Nucleus accumbens (tissue), 56 donors: ENCODE data around the gene LYL1.

Experiments used
- DNase-seq, 56 donors: peaks; one replicate each; lab custom pipeline; 2025; lab: John Stamatoyannopoulos, UW

Gene LYL1

GRCh38 chr19:13060964-13061927 lies 41.4 kb downstream of the LYL1 start:
- DNase-seq, result peak in 51 of 56 donors; percentile 35 to 91 (median 75)

GRCh38 chr19:13060233-13060963 lies 42.3 kb downstream of the LYL1 start:
- peak in 39 of 56 donors; percentile 10 to 81 (median 52) for DNase-seq

- DNase-seq, result no peak
Observed at GRCh38 chr19:13058951-13059660, 43.6 kb downstream of the LYL1 start.

- DNase-seq, result no peak
Observed at GRCh38 chr19:13057744-13058143, 44.9 kb downstream of the LYL1 start.

GRCh38 chr19:13057147-13057572 lies 45.5 kb downstream of the LYL1 start:
- DNase-seq, result no peak

- DNase-seq, result peak in 1 of 56 donors; percentile 22
Observed at GRCh38 chr19:13056052-13056660, 46.5 kb downstream of the LYL1 start.

GRCh38 chr19:13055213-13056051 lies 47.2 kb downstream of the LYL1 start:
- DNase-seq, result peak in 12 of 56 donors; percentile 9 to 69 (median 34)

- no peak for DNase-seq
Observed at GRCh38 chr19:13054626-13055212, 47.9 kb downstream of the LYL1 start.

GRCh38 chr19:13053761-13054625 lies 48.7 kb downstream of the LYL1 start:
- peak in 39 of 56 donors; percentile 12 to 85 (median 49) for DNase-seq

GRCh38 chr19:13053238-13053637 lies 49.4 kb downstream of the LYL1 start:
- no peak for DNase-seq

GRCh38 chr19:13052447-13053175 lies 50.0 kb downstream of the LYL1 start:
- no peak for DNase-seq

- DNase-seq, result peak in 12 of 56 donors; percentile 7 to 54 (median 26)
Observed at GRCh38 chr19:13051557-13052165, 51.0 kb downstream of the LYL1 start.

- no peak for DNase-seq
Observed at GRCh38 chr19:13050274-13050673, 52.4 kb downstream of the LYL1 start.
